MM.1S (cell line): ENCODE measurements around the gene ST6GALNAC1.

ENCODE experiments used
- DNase-seq: peaks from one replicate; pipeline ENCODE4 v3.0.0-alpha.2; 2015
- H2AFZ ChIP-seq: fragments of 300-600 bp; sonication (generic); 2 replicates; pipeline ENCODE4 v1.6.0; 2016; ENCODE audit warnings: antibody characterized with exemption, low read length
- H3F3A ChIP-seq: fragments of 300-600 bp; sonication (generic); 2 replicates; pipeline ENCODE4 v1.6.1; 2016; ENCODE audit warnings: mild to moderate bottlenecking, antibody characterized with exemption, low read length, moderate library complexity, mixed read lengths; ENCODE audit not compliant: insufficient read depth
- H3K27ac ChIP-seq: fragments of 300-600 bp; sonication (generic); 2 replicates; pipeline ENCODE4 v1.5.1; 2016; ENCODE audit warnings: mild to moderate bottlenecking, low read length
- H3K27me3 ChIP-seq: fragments of 300-600 bp; sonication (generic); replicated peaks from 2 replicates; pipeline ENCODE4 v1.6.0; 2016; ENCODE audit warnings: low read length; ENCODE audit not compliant: insufficient read depth
- H3K36me3 ChIP-seq: fragments of 300-600 bp; sonication (generic); replicated peaks from 2 replicates; pipeline ENCODE4 v1.6.1; 2016; ENCODE audit warnings: mild to moderate bottlenecking, low read length, mixed read lengths; ENCODE audit not compliant: insufficient read depth
- H3K4me1 ChIP-seq: fragments of 300-600 bp; sonication (generic); 2 replicates; pipeline ENCODE4 v1.6.1; 2016; ENCODE audit warnings: low read length, mixed read lengths
- H3K4me2 ChIP-seq: fragments of 300-600 bp; sonication (generic); 2 replicates; pipeline ENCODE4 v1.6.0; 2016; ENCODE audit warnings: low read depth, low read length
- H3K4me3 ChIP-seq: fragments of 300-600 bp; sonication (generic); 2 replicates; pipeline ENCODE4 v1.5.1; 2016; ENCODE audit warnings: low read length, mixed read lengths
- H3K79me2 ChIP-seq: fragments of 300-600 bp; sonication (generic); 2 replicates; pipeline ENCODE4 v1.6.1; 2016; ENCODE audit warnings: mixed run types, low read length, mixed read lengths
- H3K9ac ChIP-seq: fragments of 300-600 bp; sonication (generic); 2 replicates; pipeline ENCODE4 v1.6.1; 2016; ENCODE audit warnings: low read length, mixed read lengths
- H3K9me2 ChIP-seq: fragments of 300-600 bp; sonication (generic); replicated peaks from 2 replicates; pipeline ENCODE4 v1.6.1; 2016; ENCODE audit warnings: mild to moderate bottlenecking, low read length, mixed read lengths; ENCODE audit not compliant: insufficient read depth
- H3K9me3 ChIP-seq: fragments of 300-600 bp; sonication (generic); replicated peaks from 2 replicates; pipeline ENCODE4 v1.6.1; 2016; ENCODE audit warnings: mild to moderate bottlenecking, low read length, mixed read lengths; ENCODE audit not compliant: insufficient read depth
- H4K20me1 ChIP-seq: fragments of 300-600 bp; sonication (generic); 2 replicates; pipeline ENCODE4 v1.6.1; 2016; ENCODE audit warnings: mild to moderate bottlenecking, low read length, moderate library complexity, mixed read lengths; ENCODE audit not compliant: insufficient read depth
- EZH2 ChIP-seq: fragments of 300-600 bp; sonication (generic); optimal IDR thresholded peaks from 2 replicates; pipeline ENCODE3; 2017; ENCODE audit warnings: low read depth, mild to moderate bottlenecking, antibody characterized with exemption, low read length, mixed read lengths
- EZH2phosphoT487 ChIP-seq: fragments of 300-600 bp; sonication (generic); IDR thresholded peaks from 2 replicates; pipeline ENCODE4 v1.6.1; 2018; ENCODE audit warnings: antibody characterized with exemption, low read length
- TF ChIP-seq, protein P1 (sequence below): fragments of 300-600 bp; sonication (generic); IDR thresholded peaks from 2 replicates; pipeline ENCODE4 v1.5.1; 2016; ENCODE audit warnings: antibody characterized with exemption, low read length, mixed read lengths

ST6GALNAC1 gene

GRCh38 chr17:76626442-76626841 is 17.1 kb downstream of the ST6GALNAC1 start:
- no peak for DNase-seq
- Histone ChIP-seq H3K4me2 (no peak overlapping the region), H3K79me2 (no peaks in the 10 kb centered on the region), H3F3A (no peaks in the 10 kb centered on the region), H2AFZ (no peak overlapping the region), H3K27me3 (peaks cover 55% of the 10 kb centered on the region), H3K9ac (no peak overlapping the region), H3K9me3 (no peaks in the 10 kb centered on the region), H3K36me3 (no peaks in the 10 kb centered on the region), H3K27ac (no peak overlapping the region), H4K20me1 (no peaks in the 10 kb centered on the region), H3K4me3 (no peak overlapping the region), H3K4me1 (no peaks in the 10 kb centered on the region), H3K9me2 (no peaks in the 10 kb centered on the region)
- TF ChIP-seq EZH2phosphoT487 (no peak), EZH2 (no peak)
- TF ChIP-seq, protein P1, sequence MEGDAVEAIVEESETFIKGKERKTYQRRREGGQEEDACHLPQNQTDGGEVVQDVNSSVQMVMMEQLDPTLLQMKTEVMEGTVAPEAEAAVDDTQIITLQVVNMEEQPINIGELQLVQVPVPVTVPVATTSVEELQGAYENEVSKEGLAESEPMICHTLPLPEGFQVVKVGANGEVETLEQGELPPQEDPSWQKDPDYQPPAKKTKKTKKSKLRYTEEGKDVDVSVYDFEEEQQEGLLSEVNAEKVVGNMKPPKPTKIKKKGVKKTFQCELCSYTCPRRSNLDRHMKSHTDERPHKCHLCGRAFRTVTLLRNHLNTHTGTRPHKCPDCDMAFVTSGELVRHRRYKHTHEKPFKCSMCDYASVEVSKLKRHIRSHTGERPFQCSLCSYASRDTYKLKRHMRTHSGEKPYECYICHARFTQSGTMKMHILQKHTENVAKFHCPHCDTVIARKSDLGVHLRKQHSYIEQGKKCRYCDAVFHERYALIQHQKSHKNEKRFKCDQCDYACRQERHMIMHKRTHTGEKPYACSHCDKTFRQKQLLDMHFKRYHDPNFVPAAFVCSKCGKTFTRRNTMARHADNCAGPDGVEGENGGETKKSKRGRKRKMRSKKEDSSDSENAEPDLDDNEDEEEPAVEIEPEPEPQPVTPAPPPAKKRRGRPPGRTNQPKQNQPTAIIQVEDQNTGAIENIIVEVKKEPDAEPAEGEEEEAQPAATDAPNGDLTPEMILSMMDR, result no peak

- Histone ChIP-seq H3K4me2 (no peak overlapping the region), H3K36me3 (no peaks in the 10 kb centered on the region), H3K9ac (no peak overlapping the region), H3K27ac (no peak overlapping the region), H2AFZ (no peak overlapping the region), H3K9me3 (no peaks in the 10 kb centered on the region), H3K4me1 (no peaks in the 10 kb centered on the region), H3K9me2 (no peaks in the 10 kb centered on the region), H3K4me3 (no peak overlapping the region), H3K27me3 (peaks cover 55% of the 10 kb centered on the region), H3F3A (no peaks in the 10 kb centered on the region), H3K79me2 (no peaks in the 10 kb centered on the region), H4K20me1 (no peaks in the 10 kb centered on the region; the same call in 1 of the 2 replicates)
- no peak for TF ChIP-seq EZH2phosphoT487
- DNase-seq, result no peak
These were observed 18.1 kb downstream of the ST6GALNAC1 start for GRCh38 chr17:76625496-76625895.

GRCh38 chr17:76623271-76624146 is 20.0 kb downstream of the ST6GALNAC1 start:
- Histone ChIP-seq H2AFZ (no peak overlapping the region), H3K36me3 (no peaks in the 10 kb centered on the region), H3F3A (no peaks in the 10 kb centered on the region), H3K27me3 (peaks cover 57% of the 10 kb centered on the region), H3K27ac (no peak overlapping the region), H3K4me2 (no peak overlapping the region), H3K4me1 (no peaks in the 10 kb centered on the region), H3K79me2 (no peaks in the 10 kb centered on the region), H3K9me3 (no peaks in the 10 kb centered on the region), H4K20me1 (no peaks in the 10 kb centered on the region; the same call in 1 of the 2 replicates), H3K4me3 (no peak overlapping the region), H3K9ac (no peak overlapping the region), H3K9me2 (no peaks in the 10 kb centered on the region)
- TF ChIP-seq, protein P1, result peak; percentile 81
- TF ChIP-seq EZH2, result no peak
- DNase-seq, result peak; percentile 62

- Histone ChIP-seq H2AFZ (no peak overlapping the region), H3K9me2 (no peaks in the 10 kb centered on the region), H3K27ac (no peak overlapping the region), H3K79me2 (no peaks in the 10 kb centered on the region), H3K9me3 (no peaks in the 10 kb centered on the region), H3F3A (no peaks in the 10 kb centered on the region), H3K36me3 (no peaks in the 10 kb centered on the region), H3K9ac (no peak overlapping the region), H3K4me2 (no peak overlapping the region), H3K4me3 (no peak overlapping the region), H3K27me3 (peaks cover 25% of the 10 kb centered on the region), H4K20me1 (no peaks in the 10 kb centered on the region; the same call in 1 of the 2 replicates), H3K4me1 (no peaks in the 10 kb centered on the region)
- TF ChIP-seq EZH2 (no peak), EZH2phosphoT487 (no peak)
- TF ChIP-seq, protein P1, result no peak
- no peak for DNase-seq
These were observed 25.7 kb downstream of the ST6GALNAC1 start for GRCh38 chr17:76617838-76618237.
